Measurements from ENCODE around the gene KCNMB4.

The KCNMB4 gene

GRCh38 chr12:70467476-70467875, 101.4 kb downstream of the KCNMB4 start:
- no peak for TF ChIP-seq SNAI2 (CRISPR knock-in tag; IDR thresholded peaks at IDR 0.05)
- TF ChIP-seq ZFP3 (CRISPR knock-in tag; IDR thresholded peaks at IDR 0.05) = no peak
- TF ChIP-seq RARB (CRISPR knock-in tag; IDR thresholded peaks at IDR 0.05) = no peak
- TF ChIP-seq CSRNP3 (CRISPR knock-in tag; IDR thresholded peaks at IDR 0.05) = no peak
- TF ChIP-seq OSR1 (CRISPR knock-in tag; IDR thresholded peaks at IDR 0.05) = no peak
- TF ChIP-seq, protein P1, sequence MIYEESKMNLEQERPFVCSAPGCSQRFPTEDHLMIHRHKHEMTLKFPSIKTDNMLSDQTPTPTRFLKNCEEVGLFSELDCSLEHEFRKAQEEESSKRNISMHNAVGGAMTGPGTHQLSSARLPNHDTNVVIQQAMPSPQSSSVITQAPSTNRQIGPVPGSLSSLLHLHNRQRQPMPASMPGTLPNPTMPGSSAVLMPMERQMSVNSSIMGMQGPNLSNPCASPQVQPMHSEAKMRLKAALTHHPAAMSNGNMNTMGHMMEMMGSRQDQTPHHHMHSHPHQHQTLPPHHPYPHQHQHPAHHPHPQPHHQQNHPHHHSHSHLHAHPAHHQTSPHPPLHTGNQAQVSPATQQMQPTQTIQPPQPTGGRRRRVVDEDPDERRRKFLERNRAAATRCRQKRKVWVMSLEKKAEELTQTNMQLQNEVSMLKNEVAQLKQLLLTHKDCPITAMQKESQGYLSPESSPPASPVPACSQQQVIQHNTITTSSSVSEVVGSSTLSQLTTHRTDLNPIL (CRISPR knock-in tag; IDR thresholded peaks at IDR 0.05; ENCODE audit: low read depth) = no peak
- TF ChIP-seq CSDC2 (CRISPR knock-in tag; IDR thresholded peaks at IDR 0.05) = no peak
- no peak for TF ChIP-seq ISL1 (CRISPR knock-in tag; IDR thresholded peaks at IDR 0.05)
- no peak for TF ChIP-seq GLIS3 (CRISPR knock-in tag; IDR thresholded peaks at IDR 0.05)
- no peak for TF ChIP-seq ZNF8 (CRISPR knock-in tag; IDR thresholded peaks at IDR 0.05)
- no peak for TF ChIP-seq ESRRG (CRISPR knock-in tag; IDR thresholded peaks at IDR 0.05)
- no peak for TF ChIP-seq TOX (CRISPR knock-in tag; IDR thresholded peaks at IDR 0.05; ENCODE audit: borderline replicate concordance)
- TF ChIP-seq ARNTL (CRISPR knock-in tag; IDR thresholded peaks at IDR 0.05; ENCODE audit: borderline replicate concordance, low read depth) = no peak
- TF ChIP-seq, protein P2, sequence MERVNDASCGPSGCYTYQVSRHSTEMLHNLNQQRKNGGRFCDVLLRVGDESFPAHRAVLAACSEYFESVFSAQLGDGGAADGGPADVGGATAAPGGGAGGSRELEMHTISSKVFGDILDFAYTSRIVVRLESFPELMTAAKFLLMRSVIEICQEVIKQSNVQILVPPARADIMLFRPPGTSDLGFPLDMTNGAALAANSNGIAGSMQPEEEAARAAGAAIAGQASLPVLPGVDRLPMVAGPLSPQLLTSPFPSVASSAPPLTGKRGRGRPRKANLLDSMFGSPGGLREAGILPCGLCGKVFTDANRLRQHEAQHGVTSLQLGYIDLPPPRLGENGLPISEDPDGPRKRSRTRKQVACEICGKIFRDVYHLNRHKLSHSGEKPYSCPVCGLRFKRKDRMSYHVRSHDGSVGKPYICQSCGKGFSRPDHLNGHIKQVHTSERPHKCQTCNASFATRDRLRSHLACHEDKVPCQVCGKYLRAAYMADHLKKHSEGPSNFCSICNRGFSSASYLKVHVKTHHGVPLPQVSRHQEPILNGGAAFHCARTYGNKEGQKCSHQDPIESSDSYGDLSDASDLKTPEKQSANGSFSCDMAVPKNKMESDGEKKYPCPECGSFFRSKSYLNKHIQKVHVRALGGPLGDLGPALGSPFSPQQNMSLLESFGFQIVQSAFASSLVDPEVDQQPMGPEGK (CRISPR knock-in tag; IDR thresholded peaks at IDR 0.05; ENCODE audit: borderline replicate concordance) = no peak
- no peak for TF ChIP-seq PPARA (CRISPR knock-in tag; IDR thresholded peaks at IDR 0.05; ENCODE audit: borderline replicate concordance)
- no peak for TF ChIP-seq TCF4 (CRISPR knock-in tag; IDR thresholded peaks at IDR 0.05; ENCODE audit: borderline replicate concordance)
- TF ChIP-seq ZC3H10 (CRISPR knock-in tag; IDR thresholded peaks at IDR 0.05) = no peak
- TF ChIP-seq ZNF565 (CRISPR knock-in tag; conservative IDR thresholded peaks at IDR 0.05; ENCODE audit: low read depth) = no peak
- ATAC-seq = no peak

DNA sequence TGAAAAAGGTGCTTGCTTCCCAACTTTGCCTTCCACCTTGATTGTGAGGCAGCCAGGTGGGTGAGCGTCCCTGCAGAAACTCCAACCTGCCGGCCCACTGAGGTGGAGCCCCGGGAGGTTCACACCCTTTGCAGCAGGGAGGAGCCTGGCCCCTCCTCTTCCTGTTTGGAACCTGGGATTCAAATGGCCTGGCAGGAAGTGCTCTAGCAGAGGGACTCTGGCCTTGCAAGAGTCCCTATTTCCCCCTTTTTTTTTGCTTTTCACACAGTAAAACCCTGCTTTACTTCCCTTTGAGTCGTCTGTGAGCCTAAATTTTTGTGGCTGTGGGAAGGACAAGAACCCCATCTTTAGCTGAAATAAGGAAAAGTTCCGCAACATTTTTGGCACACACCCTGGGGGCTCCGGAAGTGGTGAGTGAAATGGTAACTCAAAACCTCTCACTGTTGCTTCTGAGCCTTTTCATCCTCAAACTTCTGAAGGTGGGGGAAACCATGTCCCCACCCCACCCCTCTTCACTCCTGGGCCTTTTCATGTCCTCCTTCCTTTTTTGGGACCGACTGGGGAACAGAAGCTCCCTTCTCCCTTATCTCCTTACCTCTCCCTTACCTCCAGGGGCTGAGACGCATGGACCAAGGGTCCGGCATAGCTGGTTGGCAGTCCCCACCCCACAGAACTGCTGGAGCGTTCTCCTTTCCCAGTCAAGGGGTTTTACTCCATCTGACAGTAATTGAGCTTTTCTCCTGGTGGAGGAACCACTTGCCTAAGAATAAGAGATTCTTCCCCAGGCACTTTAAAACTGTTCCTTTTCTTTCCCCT, 102.0 kb downstream of the KCNMB4 start:
- ATAC-seq = no peak
- TF ChIP-seq PPARA (CRISPR knock-in tag; IDR thresholded peaks at IDR 0.05; ENCODE audit: borderline replicate concordance) = no peak
- TF ChIP-seq ZNF565 (CRISPR knock-in tag; conservative IDR thresholded peaks at IDR 0.05; ENCODE audit: low read depth) = no peak
- no peak for TF ChIP-seq OSR1 (CRISPR knock-in tag; IDR thresholded peaks at IDR 0.05)
- no peak for TF ChIP-seq ISL1 (CRISPR knock-in tag; IDR thresholded peaks at IDR 0.05)
- TF ChIP-seq ZFP3 (CRISPR knock-in tag; IDR thresholded peaks at IDR 0.05) = no peak

- no peak for ATAC-seq
- TF ChIP-seq ZNF565 (CRISPR knock-in tag; conservative IDR thresholded peaks at IDR 0.05; ENCODE audit: low read depth) (no peak), ISL1 (CRISPR knock-in tag; IDR thresholded peaks at IDR 0.05) (no peak), OSR1 (CRISPR knock-in tag; IDR thresholded peaks at IDR 0.05) (no peak), RARB (CRISPR knock-in tag; IDR thresholded peaks at IDR 0.05) (no peak), CSDC2 (CRISPR knock-in tag; IDR thresholded peaks at IDR 0.05) (no peak), PPARA (CRISPR knock-in tag; IDR thresholded peaks at IDR 0.05; ENCODE audit: borderline replicate concordance) (no peak), SNAI2 (CRISPR knock-in tag; IDR thresholded peaks at IDR 0.05) (no peak), ESRRG (CRISPR knock-in tag; IDR thresholded peaks at IDR 0.05) (no peak), ZFP30 (CRISPR knock-in tag; IDR thresholded peaks at IDR 0.05) (no peak), TCF4 (CRISPR knock-in tag; IDR thresholded peaks at IDR 0.05; ENCODE audit: borderline replicate concordance) (no peak)
- TF ChIP-seq, protein P3, sequence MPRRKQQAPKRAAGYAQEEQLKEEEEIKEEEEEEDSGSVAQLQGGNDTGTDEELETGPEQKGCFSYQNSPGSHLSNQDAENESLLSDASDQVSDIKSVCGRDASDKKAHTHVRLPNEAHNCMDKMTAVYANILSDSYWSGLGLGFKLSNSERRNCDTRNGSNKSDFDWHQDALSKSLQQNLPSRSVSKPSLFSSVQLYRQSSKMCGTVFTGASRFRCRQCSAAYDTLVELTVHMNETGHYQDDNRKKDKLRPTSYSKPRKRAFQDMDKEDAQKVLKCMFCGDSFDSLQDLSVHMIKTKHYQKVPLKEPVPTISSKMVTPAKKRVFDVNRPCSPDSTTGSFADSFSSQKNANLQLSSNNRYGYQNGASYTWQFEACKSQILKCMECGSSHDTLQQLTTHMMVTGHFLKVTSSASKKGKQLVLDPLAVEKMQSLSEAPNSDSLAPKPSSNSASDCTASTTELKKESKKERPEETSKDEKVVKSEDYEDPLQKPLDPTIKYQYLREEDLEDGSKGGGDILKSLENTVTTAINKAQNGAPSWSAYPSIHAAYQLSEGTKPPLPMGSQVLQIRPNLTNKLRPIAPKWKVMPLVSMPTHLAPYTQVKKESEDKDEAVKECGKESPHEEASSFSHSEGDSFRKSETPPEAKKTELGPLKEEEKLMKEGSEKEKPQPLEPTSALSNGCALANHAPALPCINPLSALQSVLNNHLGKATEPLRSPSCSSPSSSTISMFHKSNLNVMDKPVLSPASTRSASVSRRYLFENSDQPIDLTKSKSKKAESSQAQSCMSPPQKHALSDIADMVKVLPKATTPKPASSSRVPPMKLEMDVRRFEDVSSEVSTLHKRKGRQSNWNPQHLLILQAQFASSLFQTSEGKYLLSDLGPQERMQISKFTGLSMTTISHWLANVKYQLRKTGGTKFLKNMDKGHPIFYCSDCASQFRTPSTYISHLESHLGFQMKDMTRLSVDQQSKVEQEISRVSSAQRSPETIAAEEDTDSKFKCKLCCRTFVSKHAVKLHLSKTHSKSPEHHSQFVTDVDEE (CRISPR knock-in tag; IDR thresholded peaks at IDR 0.05) = no peak
Observed at GRCh38 chr12:70468741-70469140, 102.7 kb downstream of the KCNMB4 start.

Data from SK-N-SH treated with all-trans-retinoic acid at 6 μM for 48 hours (cell line).